Endometrial microvascular endothelial cells (primary cell): Measurements from ENCODE around the gene PAQR9. TPM values are rescaled to one million over a fixed set of nuclear protein-coding genes. Genes with fewer than 3 reads are reported as not detected.

ENCODE experiments used
- in situ Hi-C: cut with HindIII; loops from 2 replicates; pipeline ENCODE4 v1.10.0; 2017; ENCODE audit warnings: low sequenced_read_pairs, low pct_unique_long_range_greater_than_20kb; ENCODE audit errors: inconsistent ontology term
- total RNA-seq: library from RNA; depleted of rRNA; stranded (reverse); fragments of >200 nt; gene quantifications from one replicate; pipeline ENCODE4 v1.2.3, GENCODE V29; 2015; ENCODE audit errors: inconsistent ontology term

PAQR9 gene
- total RNA-seq, 1 donor from 2014 or later, result not detected

- in situ Hi-C loops, result no loop called here
Measured at GRCh38 chr3:142987080-142987700, 23.7 kb upstream of the PAQR9 start.

GRCh38 chr3:142984255-142984654, 20.8 kb upstream of the PAQR9 start:
- in situ Hi-C loops, result no loop called here

DNA sequence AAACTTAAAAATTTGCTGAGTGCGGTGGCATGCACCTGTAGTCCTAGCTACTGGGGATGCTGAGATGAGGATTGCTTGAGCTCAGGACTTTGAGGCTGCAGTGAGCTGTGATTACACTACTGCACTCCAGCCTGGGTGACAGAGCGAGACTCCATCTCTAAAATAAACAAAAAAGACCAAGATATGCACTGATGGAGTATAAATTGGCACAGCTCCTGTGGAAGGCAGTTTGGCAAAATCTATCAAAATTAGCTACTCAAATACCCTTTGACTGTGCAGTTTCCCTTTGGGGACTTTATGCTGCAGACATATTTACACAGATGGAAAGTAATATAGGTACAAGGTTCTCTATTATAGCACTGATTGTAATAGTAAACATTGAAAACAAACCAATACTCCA, 19.8 kb upstream of the PAQR9 start:
- in situ Hi-C loops, result no loop called here

- in situ Hi-C loops, result no loop called here
Measured at GRCh38 chr3:142982038-142982773, 18.7 kb upstream of the PAQR9 start.

- in situ Hi-C loops, result no loop called here
Measured at GRCh38 chr3:142981108-142981507, 17.6 kb upstream of the PAQR9 start.

GRCh38 chr3:142977399-142977728, 13.9 kb upstream of the PAQR9 start:
- in situ Hi-C loops, result no loop called here

- in situ Hi-C loops, result no loop called here
Measured at GRCh38 chr3:142976621-142977398, 13.3 kb upstream of the PAQR9 start.

DNA sequence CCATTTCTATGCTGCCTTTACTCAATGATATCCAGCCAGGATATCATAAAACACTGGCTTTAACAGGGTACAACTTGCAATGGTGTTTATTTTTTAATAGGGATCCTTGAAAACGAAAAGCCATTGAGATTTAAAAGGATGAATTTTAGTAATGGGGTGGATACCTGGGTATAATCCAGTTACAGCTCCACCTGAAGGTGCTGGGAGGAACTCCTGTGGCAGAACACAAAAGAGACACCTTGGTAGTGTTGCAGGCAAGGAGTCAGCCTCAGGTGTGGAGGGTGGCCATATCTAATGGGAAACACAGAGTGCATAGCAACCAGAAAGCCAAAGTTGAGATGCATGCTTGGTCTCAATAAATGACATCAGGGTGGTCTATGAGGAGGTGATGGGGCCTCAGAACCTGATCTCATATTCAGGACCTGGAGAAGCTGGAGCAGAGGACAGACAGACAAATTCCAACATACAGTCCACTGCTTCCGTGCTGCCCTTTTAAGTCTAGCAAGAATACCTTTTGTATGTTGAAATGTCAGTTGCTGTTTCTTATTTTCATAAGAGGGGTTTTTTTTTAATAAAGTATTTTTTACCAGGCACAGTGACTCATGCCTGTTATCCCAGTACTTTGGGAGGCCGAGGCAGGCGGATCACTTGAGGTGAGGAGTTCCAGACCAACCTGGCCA, 12.0 kb upstream of the PAQR9 start:
- in situ Hi-C loops, result no loop called here

- in situ Hi-C loops, result no loop called here
Measured at GRCh38 chr3:142973217-142974009, 9.9 kb upstream of the PAQR9 start.

DNA sequence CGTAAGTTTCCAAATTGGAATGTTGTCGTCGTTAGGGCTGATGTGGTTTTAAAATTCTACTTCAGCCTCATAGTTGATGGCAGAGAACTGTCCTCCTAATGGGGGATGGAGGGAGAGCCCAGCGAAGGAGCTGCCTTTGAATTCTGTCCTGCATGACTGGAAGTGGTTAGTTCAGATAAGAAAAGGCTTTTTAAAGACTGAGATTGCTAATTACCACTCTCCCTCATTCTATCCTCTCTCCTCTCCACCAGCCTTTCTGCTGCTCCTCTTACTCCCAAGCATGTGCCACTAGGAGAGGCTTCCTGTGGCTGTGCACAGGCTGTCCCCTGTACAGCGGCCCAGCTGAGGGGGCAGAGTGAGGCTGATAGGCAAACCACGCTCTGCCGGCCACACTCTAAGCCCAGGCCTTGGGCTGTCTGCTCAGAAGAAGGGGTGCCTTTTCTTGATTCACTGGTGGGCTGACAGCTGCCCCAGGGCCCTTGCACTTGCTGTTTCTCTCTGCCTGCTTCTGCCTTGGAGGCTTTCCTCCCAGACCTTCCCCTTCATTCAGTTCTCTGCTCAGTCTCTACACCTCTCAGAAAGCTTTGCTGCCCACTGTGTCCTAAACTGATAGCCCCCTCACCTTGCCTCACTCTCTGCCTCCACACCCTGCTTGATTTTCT, 8.7 kb upstream of the PAQR9 start:
- in situ Hi-C loops, result no loop called here

GRCh38 chr3:142971431-142971830, 8.0 kb upstream of the PAQR9 start:
- in situ Hi-C loops, result no loop called here

GRCh38 chr3:142968319-142969025, 5.0 kb upstream of the PAQR9 start:
- in situ Hi-C loops, result no loop called here

- in situ Hi-C loops, result no loop called here
Measured at GRCh38 chr3:142966808-142967207, 3.3 kb upstream of the PAQR9 start.

- in situ Hi-C loops, result no loop called here
Measured at GRCh38 chr3:142965581-142965980, 2.1 kb upstream of the PAQR9 start.

DNA sequence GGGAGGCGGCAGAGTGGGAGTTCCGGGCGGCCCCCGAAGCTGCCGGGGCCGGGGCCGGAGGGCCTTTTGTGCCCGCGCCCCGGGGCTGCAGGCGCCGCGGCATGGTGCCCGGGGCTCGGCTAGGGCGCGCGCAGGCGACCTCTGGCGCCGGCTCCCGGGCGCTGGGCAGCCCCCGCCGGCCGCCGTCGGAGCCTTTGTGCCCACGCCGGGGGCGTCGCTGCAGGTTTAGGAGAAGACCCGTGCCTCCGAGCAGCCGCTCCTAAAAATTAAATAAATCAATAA, 299 bp downstream of the PAQR9 start:
- in situ Hi-C loops, result no loop called here

DNA sequence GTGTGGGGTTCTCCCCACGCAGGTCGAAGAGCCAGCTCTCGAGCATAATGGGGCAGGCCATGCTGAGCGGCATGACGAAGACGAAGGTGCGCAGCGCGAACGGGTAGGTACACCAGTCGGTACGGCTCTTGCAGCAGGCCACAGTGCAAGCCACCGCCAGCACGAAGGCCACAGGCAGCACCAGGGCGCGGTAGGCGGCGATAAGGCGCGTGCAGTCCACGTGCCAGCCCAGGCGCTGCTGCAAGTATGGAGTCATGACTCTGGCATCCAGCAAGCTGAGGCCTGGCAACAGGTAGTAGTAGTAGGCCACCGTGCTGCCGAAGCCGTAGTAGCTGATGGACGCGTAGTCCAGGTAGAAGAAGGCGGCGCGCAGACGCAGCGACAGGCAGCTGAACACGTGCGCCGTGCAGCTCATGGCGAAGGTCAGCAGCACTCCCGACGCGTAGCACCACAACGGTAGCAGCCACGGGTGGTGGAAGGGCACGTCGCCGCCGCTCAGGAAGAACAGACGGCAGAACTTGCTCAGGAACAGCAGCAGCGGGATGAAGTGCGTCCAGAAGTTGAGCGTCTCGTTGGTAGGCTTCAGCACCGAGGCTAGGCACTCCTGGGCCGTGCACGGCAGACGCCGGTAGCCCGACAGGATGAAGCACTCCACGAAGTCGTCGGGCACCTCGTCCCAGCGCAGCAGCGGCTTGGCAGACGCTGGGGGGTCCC, 797 bp downstream of the PAQR9 start:
- in situ Hi-C loops, result no loop called here

- in situ Hi-C loops, result no loop called here
Measured at GRCh38 chr3:142962175-142962519, 1.3 kb downstream of the PAQR9 start.

DNA sequence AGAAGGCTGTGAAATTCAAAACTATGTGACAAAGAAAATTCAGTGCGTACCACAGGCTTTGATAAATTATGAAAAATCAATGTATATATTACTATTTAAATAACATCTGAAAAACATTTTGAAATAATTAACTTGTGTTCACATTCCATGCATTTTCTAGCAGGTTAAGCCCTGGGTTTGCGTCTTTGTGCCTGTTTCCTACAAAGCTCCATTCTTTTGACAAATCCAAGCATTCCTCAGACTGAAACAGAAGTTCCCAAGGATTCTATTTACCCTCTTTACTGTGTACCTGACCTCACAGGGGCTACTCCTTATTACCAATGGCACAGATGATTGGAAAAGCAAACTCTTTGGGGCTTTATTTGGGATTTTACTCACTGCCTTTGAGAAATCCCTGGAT, 1.9 kb downstream of the PAQR9 start:
- in situ Hi-C loops, result no loop called here
